GM12878 (cell line): ENCODE measurements around the gene DALRD3. TPM values are rescaled to one million over a fixed set of nuclear protein-coding genes. Genes with fewer than 3 reads are reported as not detected.

Experiments
- ATAC-seq: fragments of 200-7000 bp; cut with Tn5 transposase; 3 replicates; pipeline ENCODE4 v1.9.1; 2020; ENCODE audit warnings: mild to moderate bottlenecking, moderate library complexity
- BruUV-seq: library from RNA; stranded (reverse); fragments of 400-500 nt; replicated peaks from 2 replicates; lab custom pipeline; 2021; lab: Mats Ljungman, UMichigan
- CTCF ChIA-PET: fragments of 300-600 bp; sonication (Branson Sonifier 250); formaldehyde crosslinking; extraction: SDS; loops from one replicate; lab custom pipeline; 2021; ENCODE audit warnings: inconsistent platforms; lab: Yijun Ruan, JAX
- POLR2A ChIA-PET: fragments of 350-600 bp; formaldehyde crosslinking; extraction: SDS; loops from one replicate; lab custom pipeline; 2021; ENCODE audit warnings: inconsistent platforms; lab: Charles Lee
- RAD21 ChIA-PET: fragments of 300-600 bp; sonication (Branson Sonifier 250); formaldehyde crosslinking; loops from one replicate; lab custom pipeline; 2023; ENCODE audit warnings: antibody characterized with exemption; ENCODE audit not compliant: unreplicated experiment; lab: Charles Lee
- SMC1A ChIA-PET: fragments of 300-600 bp; sonication (Branson Sonifier 250); formaldehyde crosslinking; loops from one replicate; lab custom pipeline; 2023; ENCODE audit not compliant: unreplicated experiment, uncharacterized antibody; lab: Charles Lee
- DNase-seq: peaks from one replicate; pipeline ENCODE4 v3.0.0-alpha.2; 2011; ENCODE audit warnings: low read depth, low spot score
- FAIRE-seq: peaks from 3 replicates; lab custom pipeline; 2011; peaks lifted over from hg19 to GRCh38; lab: Jason Lieb, UNC
- H2AFZ ChIP-seq: 2 replicates; pipeline ENCODE4 v1.6.0; 2011; ENCODE audit warnings: low read depth, low read length, control low read depth; ENCODE audit not compliant: control insufficient read depth
- H3K27ac ChIP-seq: 2 replicates; pipeline ENCODE4 v1.5.1; 2011; ENCODE audit warnings: control low read depth; ENCODE audit not compliant: control insufficient read depth, insufficient read depth
- H3K27me3 ChIP-seq, 2 experiments: replicated peaks in 1 of 2; 2 replicates each; pipeline versions ENCODE4 v1.6.0 to v1.6.1; 2011; ENCODE audit warnings: low read length in 1 of 2; ENCODE audit not compliant: control insufficient read depth in 2 of 2, insufficient read depth in 2 of 2
- H3K36me3 ChIP-seq, 2 experiments: 2 replicates each; pipeline ENCODE4 v1.5.1; 2011; ENCODE audit warnings: low read length in 1 of 2; ENCODE audit not compliant: control insufficient read depth in 2 of 2, insufficient read depth in 2 of 2
- H3K4me1 ChIP-seq: 2 replicates; pipeline ENCODE4 v1.6.1; 2011; ENCODE audit warnings: mild to moderate bottlenecking, low read length, moderate library complexity, mixed read lengths; ENCODE audit not compliant: control insufficient read depth, insufficient read depth
- H3K4me2 ChIP-seq: 2 replicates; pipeline ENCODE4 v1.6.0; 2011; ENCODE audit warnings: control low read depth; ENCODE audit not compliant: control insufficient read depth, insufficient read depth
- H3K4me3 ChIP-seq: fragments of 200-600 bp; sonication (generic); 2 replicates; pipeline ENCODE4 v1.5.1; 2016
- H3K79me2 ChIP-seq: 2 replicates; pipeline ENCODE4 v1.6.0; 2011; ENCODE audit warnings: low read length; ENCODE audit not compliant: control insufficient read depth, insufficient read depth
- H3K9ac ChIP-seq: 2 replicates; pipeline ENCODE4 v1.8.0; 2011; ENCODE audit warnings: low read length, control low read depth, mixed read lengths; ENCODE audit not compliant: control insufficient read depth, insufficient read depth
- H3K9me3 ChIP-seq: replicated peaks from 3 replicates; pipeline ENCODE4 v1.5.1; 2011; ENCODE audit warnings: mild to moderate bottlenecking, low read length; ENCODE audit not compliant: control insufficient read depth, insufficient read depth
- H4K20me1 ChIP-seq: 2 replicates; pipeline ENCODE4 v1.6.0; 2011; ENCODE audit not compliant: control insufficient read depth, insufficient read depth
- CBX5 ChIP-seq: sonication (generic); IDR thresholded peaks from 2 replicates; pipeline ENCODE4 v1.6.1; 2016; ENCODE audit warnings: low read depth, moderate library complexity, mild to moderate bottlenecking, inconsistent platforms
- EZH2 ChIP-seq: IDR thresholded peaks from 2 replicates; pipeline ENCODE4 v1.6.1; 2012; ENCODE audit warnings: low read depth, mild to moderate bottlenecking, control low read depth, inconsistent platforms, low read length, borderline replicate concordance; ENCODE audit not compliant: control insufficient read depth
- MEF2B ChIP-seq: fragments of 450-650 bp; IDR thresholded peaks from 2 replicates; pipeline ENCODE4 v1.6.1; 2018; ENCODE audit warnings: mild to moderate bottlenecking, moderate library complexity; ENCODE audit not compliant: partially characterized antibody, poor library complexity, severe bottlenecking
- PML ChIP-seq: IDR thresholded peaks from 2 replicates; pipeline ENCODE4 v1.6.1; 2012; ENCODE audit warnings: low read length, inconsistent platforms
- RAD21 ChIP-seq: IDR thresholded peaks from 2 replicates; pipeline ENCODE4 v1.6.1; 2011; ENCODE audit warnings: mild to moderate bottlenecking, low read depth, low read length, moderate library complexity; ENCODE audit not compliant: insufficient read depth
- RFX5 ChIP-seq: IDR thresholded peaks from 2 replicates; pipeline ENCODE4 v1.6.1; 2011; ENCODE audit warnings: low read depth, low read length, improper control_type of control experiment
- WGBS: methylation state at CpG from one replicate; pipeline ENCODE4 v1.1.6; 2016; ENCODE audit warnings: low lambda C conversion rate; ENCODE audit not compliant: insufficient replicate concordance, insufficient coverage; ENCODE audit errors: missing lambda C conversion rate; 5-methylcytosine and 5-hydroxymethylcytosine counted together
- in situ Hi-C: fragments of 300-500 bp; cut with MboI; formaldehyde crosslinking; loops from 9 replicates; pipeline ENCODE4 v1.14.3; 2018; ENCODE audit warnings: mixed read lengths
- intact Hi-C: fragments of 100-400 bp; cut with micrococcal nuclease; formaldehyde crosslinking; loops from one replicate; pipeline ENCODE4 v1.14.2; 2022; ENCODE audit not compliant: unreplicated experiment
- polyA plus RNA-seq, 11 experiments: library from polyadenylated mRNA; depleted of rRNA in 4 of 11; unstranded in 6 of 11; stranded (reverse) in 5 of 11; fragments of >200 nt; fragmentation: Nextera tagmentation in 4 of 11; fragmentation: Illumina TruSeq in 1 of 11; extraction: Ambion mirVana in 4 of 11; extraction: Trizol in 1 of 11; gene quantifications; 1 replicate in 1 of 11; 2 replicates in 10 of 11; pipeline versions ENCODE4 v1.2.1 to v1.2.3, GENCODE V29; 2011 to 2016; ENCODE audit warnings: inconsistent platforms in 2 of 11, missing spikeins in 2 of 11, low read depth in 1 of 11
- total RNA-seq, 4 experiments: library from RNA; depleted of rRNA in 3 of 4; stranded (reverse); fragments of >200 nt in 3 of 4; fragmentation: Illumina TruSeq in 1 of 4; extraction: Trizol in 1 of 4; gene quantifications; 2 replicates each; pipeline versions ENCODE4 v1.2.1 to v1.2.3, GENCODE V29; 2013 to 2021
- TF ChIP-seq, protein P1 (sequence below): fragments of 150-350 bp; IDR thresholded peaks from 2 replicates; pipeline ENCODE4 v1.6.1; 2016; ENCODE audit warnings: low read depth, low read length

Gene DALRD3
- total and polyA plus RNA-seq, 10 of the 15 experiments (the other 5 are each of a cell fraction or from before 2014, with no cell fraction given), result 10.1 to 28.2 (median 21.6) TPM

- CTCF ChIA-PET, result no interaction called here
- no peak for DNase-seq
- H3K79me2 ChIP-seq, result no peaks in the 10 kb centered on the region
- no peak for FAIRE-seq
- ATAC-seq, result no peak
- POLR2A ChIA-PET, result no interaction called here
- H3K27ac ChIP-seq, result no peak overlapping the region
- in situ Hi-C loops, result no loop called here
- no peaks in the 10 kb centered on the region for H3K27me3 ChIP-seq
- no peak overlapping the region for H3K4me2 ChIP-seq
- no peak overlapping the region for H2AFZ ChIP-seq
- intact Hi-C loops, result no loop called here
- TF ChIP-seq, protein P1, sequence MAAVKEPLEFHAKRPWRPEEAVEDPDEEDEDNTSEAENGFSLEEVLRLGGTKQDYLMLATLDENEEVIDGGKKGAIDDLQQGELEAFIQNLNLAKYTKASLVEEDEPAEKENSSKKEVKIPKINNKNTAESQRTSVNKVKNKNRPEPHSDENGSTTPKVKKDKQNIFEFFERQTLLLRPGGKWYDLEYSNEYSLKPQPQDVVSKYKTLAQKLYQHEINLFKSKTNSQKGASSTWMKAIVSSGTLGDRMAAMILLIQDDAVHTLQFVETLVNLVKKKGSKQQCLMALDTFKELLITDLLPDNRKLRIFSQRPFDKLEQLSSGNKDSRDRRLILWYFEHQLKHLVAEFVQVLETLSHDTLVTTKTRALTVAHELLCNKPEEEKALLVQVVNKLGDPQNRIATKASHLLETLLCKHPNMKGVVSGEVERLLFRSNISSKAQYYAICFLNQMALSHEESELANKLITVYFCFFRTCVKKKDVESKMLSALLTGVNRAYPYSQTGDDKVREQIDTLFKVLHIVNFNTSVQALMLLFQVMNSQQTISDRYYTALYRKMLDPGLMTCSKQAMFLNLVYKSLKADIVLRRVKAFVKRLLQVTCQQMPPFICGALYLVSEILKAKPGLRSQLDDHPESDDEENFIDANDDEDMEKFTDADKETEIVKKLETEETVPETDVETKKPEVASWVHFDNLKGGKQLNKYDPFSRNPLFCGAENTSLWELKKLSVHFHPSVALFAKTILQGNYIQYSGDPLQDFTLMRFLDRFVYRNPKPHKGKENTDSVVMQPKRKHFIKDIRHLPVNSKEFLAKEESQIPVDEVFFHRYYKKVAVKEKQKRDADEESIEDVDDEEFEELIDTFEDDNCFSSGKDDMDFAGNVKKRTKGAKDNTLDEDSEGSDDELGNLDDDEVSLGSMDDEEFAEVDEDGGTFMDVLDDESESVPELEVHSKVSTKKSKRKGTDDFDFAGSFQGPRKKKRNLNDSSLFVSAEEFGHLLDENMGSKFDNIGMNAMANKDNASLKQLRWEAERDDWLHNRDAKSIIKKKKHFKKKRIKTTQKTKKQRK, result no peak
- TF ChIP-seq RFX5, result no peak
- no peak for TF ChIP-seq PML
- TF ChIP-seq CBX5, result no peak
- TF ChIP-seq RAD21, result no peak
- TF ChIP-seq MEF2B, result no peak
- no peak for TF ChIP-seq EZH2
- RAD21 ChIA-PET, result no interaction called here
- no peaks in the 10 kb centered on the region for H3K9me3 ChIP-seq
- WGBS, result 82% methylated on average over 7 of the region's 8 CpGs
- no peaks in the 10 kb centered on the region for H4K20me1 ChIP-seq
- no peak overlapping the region for H3K4me3 ChIP-seq
- no TSS peak for BruUV-seq
- SMC1A ChIA-PET, result no interaction called here
- H3K4me1 ChIP-seq, result no peaks in the 10 kb centered on the region
- no peaks in the 10 kb centered on the region for H3K36me3 ChIP-seq
- H3K9ac ChIP-seq, result no peak overlapping the region
These were observed 19.1 kb downstream of the DALRD3 start for GRCh38 chr3:48999085-48999858.
